Measurements from ENCODE around the gene MPP3. TPM values are rescaled to one million over a fixed set of nuclear protein-coding genes. Genes with fewer than 3 reads are reported as not detected.

Gene MPP3
- total and polyA plus RNA-seq, 9 of the 15 experiments (the other 6 are each of a cell fraction or from before 2014, with no cell fraction given): 0.41 to 10.4 (median 4.5) TPM

DNA sequence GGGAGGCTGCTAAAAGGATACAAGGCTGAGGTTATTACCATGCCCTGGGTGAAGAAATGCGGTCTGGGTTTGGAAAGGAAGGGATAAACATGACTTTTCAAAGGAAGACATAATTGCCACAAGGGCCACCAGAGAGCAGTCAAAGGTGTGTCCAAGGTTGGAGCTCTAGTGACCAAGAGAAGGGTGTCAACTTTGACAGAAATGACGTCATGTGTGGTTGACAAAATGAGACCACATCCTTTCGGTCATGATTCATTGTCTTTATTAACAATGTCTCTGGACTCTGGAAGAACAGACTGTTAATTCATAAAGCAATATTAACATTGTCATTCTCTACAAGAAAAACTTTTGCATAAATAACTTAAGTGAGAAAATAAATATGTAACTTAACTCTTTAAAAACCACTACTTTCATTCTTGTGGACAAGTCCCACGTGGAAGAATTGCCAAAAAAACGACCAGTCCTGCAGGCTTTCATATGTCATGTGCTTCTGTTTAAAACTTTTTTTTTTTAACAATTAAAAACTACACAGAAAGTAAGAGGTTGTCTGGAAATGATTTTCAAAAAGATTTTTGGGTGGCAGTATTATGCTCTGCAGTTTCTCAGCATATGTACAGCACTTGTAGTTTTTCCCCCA lies 79.3 kb downstream of the MPP3 start (continued):
- TF ChIP-seq, protein P1, sequence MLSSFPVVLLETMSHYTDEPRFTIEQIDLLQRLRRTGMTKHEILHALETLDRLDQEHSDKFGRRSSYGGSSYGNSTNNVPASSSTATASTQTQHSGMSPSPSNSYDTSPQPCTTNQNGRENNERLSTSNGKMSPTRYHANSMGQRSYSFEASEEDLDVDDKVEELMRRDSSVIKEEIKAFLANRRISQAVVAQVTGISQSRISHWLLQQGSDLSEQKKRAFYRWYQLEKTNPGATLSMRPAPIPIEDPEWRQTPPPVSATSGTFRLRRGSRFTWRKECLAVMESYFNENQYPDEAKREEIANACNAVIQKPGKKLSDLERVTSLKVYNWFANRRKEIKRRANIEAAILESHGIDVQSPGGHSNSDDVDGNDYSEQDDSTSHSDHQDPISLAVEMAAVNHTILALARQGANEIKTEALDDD (IDR thresholded peaks at IDR 0.05): no peak
- TF ChIP-seq ATF7 (IDR thresholded peaks at IDR 0.05) (peak; percentile 98), GABPA (tag; conservative IDR thresholded peaks at IDR 0.05; ENCODE audit: low read depth) (peak; percentile 52), RBFOX2 (IDR thresholded peaks at IDR 0.05; ENCODE audit: low read depth, low read length) (no peak), CREB1 (IDR thresholded peaks at IDR 0.05) (peak; percentile 65), CREB1 (CRISPR knock-in tag; IDR thresholded peaks at IDR 0.05) (peak; percentile 59; the same call in 1 of the 2 replicates), ZBTB26 (CRISPR knock-in tag; IDR thresholded peaks at IDR 0.05) (no peak), ATF6 (CRISPR knock-in tag; IDR thresholded peaks at IDR 0.05) (no peak), SIN3B (IDR thresholded peaks at IDR 0.05; ENCODE audit: low read depth) (no peak)
- TF ChIP-seq, protein P2, sequence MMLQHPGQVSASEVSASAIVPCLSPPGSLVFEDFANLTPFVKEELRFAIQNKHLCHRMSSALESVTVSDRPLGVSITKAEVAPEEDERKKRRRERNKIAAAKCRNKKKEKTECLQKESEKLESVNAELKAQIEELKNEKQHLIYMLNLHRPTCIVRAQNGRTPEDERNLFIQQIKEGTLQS (IDR thresholded peaks at IDR 0.05): peak; percentile 95
- TF ChIP-seq, protein P2 (CRISPR knock-in tag; conservative IDR thresholded peaks at IDR 0.05): no peak

All from K562 (cell line).